GM12873 (cell line): Measurements from ENCODE around the gene WNT9A.

Source experiments
- TF ChIP-seq, protein P1 (sequence below): IDR thresholded peaks from 2 replicates; pipeline ENCODE4 v1.5.1; 2012; ENCODE audit warnings: low read depth, mild to moderate bottlenecking, moderate library complexity, low read length, control low read depth; ENCODE audit not compliant: insufficient read depth; ENCODE audit errors: missing control alignments

The WNT9A gene

DNA sequence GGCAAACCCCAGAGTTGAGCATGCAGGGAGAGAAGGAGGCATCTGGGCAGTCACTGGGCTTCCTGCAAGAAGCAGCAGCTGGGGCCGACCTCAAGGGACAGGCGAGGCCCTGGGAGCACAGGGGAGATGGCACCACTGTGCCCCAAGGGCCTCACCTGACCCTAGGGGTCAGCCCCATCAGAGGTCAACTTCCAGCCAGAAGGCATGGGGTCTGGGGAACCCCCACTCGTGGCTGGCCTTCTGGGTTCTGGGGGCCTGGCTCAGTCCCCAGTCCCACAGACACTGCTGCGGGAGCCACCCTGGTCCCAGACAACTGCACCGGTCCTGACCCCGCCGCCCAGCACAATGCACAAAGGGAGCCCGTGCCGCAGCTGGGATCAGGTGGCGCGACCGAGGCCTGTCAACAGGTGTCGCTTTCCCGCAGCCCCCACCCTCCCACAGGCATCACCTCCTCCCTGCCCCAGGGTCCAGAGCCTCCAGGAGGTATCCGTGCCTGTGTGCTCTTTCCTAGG lies 6.2 kb downstream of the WNT9A start:
- TF ChIP-seq, protein P1, sequence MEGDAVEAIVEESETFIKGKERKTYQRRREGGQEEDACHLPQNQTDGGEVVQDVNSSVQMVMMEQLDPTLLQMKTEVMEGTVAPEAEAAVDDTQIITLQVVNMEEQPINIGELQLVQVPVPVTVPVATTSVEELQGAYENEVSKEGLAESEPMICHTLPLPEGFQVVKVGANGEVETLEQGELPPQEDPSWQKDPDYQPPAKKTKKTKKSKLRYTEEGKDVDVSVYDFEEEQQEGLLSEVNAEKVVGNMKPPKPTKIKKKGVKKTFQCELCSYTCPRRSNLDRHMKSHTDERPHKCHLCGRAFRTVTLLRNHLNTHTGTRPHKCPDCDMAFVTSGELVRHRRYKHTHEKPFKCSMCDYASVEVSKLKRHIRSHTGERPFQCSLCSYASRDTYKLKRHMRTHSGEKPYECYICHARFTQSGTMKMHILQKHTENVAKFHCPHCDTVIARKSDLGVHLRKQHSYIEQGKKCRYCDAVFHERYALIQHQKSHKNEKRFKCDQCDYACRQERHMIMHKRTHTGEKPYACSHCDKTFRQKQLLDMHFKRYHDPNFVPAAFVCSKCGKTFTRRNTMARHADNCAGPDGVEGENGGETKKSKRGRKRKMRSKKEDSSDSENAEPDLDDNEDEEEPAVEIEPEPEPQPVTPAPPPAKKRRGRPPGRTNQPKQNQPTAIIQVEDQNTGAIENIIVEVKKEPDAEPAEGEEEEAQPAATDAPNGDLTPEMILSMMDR: no peak

DNA sequence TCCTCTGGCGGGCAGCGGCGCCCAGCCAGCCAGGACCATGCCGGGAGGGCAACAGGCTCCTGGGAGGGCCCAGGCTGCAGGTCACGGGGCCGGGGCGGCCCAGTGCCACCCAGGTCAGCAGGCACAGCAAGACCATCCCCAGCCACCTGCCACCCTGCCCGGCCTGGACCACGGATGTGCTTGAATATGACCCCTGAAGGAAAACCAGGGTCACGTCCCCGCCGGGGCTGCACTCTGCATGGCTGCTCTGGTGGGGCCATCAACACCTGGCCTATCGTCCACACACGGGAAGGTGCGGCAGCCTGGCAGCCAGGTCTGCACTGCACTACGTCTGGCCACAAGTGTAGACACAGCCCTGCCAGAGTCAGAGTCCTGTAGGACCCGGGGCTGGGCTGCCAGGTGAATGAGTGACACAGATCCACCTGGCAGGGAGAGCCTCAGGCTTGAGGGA lies 6.9 kb downstream of the WNT9A start:
- TF ChIP-seq, protein P1: no peak

DNA sequence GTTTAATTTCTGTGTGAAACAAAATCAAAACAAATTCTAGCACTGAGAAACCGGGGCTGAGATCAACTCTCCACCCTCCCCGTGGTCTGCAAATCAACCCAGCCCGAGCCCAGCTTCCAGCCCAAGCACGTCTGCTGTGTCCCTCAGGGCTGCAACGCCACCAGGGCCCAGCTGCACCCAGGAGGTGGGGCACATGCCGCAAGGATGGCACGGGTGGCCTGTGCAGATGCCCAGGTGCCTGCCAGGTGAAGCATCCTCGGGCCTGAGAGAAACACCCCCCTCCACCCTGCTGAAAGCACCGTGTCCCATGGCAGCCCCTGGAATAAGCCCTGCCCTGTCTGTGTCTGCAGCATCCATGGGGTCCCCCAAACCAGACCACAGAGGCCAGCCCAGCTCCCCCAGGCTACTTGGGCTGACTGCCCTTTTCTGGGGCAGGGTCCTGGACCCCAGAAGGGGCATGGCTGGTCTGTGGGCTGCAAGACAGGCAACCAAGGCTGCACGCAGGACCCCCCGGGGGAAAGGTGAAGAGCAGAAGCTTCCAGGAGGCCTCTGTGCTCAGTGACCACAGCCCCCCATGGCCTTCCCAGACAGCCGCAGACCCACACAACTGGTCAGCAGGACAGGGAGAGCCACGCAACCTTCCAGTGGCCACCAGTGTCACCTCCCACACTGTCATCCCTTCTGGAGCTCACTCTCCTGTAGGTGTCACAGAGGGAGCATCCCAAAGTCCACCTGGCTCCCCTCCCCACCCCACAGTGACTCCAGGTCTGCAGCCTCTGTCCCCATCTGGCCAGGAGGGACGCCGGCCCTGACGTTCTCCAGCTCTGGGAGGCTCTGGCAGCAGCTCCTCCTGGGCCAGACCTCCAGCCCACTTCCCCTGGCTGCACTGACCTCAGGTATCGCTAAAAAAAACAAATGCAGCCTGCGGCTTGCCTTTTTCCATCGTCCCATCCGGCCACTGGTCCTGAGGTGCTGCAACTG lies 7.7 kb downstream of the WNT9A start:
- TF ChIP-seq, protein P1: no peak

DNA sequence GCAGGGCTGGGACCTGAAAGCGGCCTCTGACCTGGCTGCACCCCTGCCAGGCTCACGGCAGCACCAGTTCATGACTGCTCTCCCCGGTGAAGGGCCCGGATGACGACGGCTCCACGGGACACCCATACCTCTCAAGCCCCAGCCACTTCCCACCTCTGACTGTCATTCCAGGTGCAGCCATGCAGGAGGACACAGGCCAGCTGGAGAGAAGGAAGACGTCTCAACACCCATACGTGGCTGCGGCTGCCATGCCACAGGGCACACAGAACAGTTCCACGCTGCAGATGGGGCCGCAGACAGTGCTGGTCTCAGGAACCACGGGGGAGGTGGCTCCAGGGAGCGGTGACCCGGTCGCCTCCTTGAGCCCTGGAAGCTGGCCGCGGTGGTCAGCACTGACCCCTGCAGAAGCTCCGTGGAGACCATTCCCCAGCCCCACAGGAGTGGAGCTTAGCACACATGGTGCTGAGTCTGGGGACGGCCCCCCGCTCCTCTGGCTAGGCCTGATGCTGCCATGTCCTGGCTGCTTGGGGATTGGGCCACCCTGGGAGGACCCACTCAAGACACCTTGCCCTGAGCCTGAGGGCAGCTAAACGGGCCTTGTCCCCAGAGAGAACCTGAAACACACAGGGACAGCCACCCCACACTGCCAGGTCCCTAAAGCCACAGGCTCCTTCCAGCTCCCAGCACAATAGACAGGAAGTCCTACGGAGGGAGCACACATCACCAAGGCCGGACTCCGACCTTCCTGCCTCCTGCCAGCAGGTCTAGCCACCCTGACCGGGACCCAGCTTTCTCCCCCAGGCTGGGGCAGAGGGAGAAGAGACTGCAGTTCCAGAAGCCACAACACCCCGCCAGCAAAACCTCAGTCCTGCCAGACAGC lies 8.6 kb downstream of the WNT9A start:
- TF ChIP-seq, protein P1: no peak

DNA sequence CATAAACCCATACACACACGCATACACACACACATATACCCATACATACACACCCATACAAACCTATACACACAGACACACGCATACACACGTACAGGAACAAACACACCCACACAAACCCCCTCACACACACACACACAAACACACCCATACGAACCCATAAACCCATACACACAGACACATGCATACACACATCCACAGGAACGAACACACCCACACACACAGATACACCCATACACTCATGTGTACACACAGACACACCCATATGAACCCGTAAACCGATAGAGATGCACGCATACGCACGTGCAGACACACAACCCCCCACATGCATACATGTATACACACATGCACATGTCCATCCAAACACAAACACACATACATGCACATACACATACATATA lies 9.5 kb downstream of the WNT9A start:
- TF ChIP-seq, protein P1: no peak

DNA sequence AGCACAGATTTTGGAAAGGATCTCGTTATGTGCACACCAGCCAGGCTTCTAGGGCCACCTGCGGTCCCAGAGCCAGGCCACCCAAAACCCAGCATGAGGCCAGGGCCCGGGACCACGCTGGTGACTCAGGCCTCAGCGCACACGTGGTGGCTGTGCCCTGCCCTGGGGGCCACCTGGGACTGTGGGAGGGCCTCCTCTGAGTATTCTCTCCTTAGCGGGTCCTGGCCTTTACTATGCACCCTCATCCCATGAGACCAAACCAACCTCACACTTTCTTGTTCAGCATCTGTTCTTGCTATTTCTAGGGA lies 9.9 kb downstream of the WNT9A start:
- TF ChIP-seq, protein P1: no peak
